Activated naive CD4-positive, alpha-beta T cell treated with anti-CD3 and anti-CD28 coated beads, Interleukin-2, amount 50 U/mL, for 24 hours (primary cell): ENCODE data around the gene MAP3K19.
"Not testable (repeated sequence)": the region's sequence is repeated elsewhere in the genome, so short reads cannot be mapped to it uniquely, and the experiment has no call there.

Experiments used
- H3K27ac Mint-ChIP-seq: one replicate; pipeline ENCODE4 v1.8.0; 2021; ENCODE audit warnings: mild to moderate bottlenecking, mixed read lengths
- H3K27me3 Mint-ChIP-seq: one replicate; pipeline ENCODE4 v1.8.0; 2021; ENCODE audit warnings: mixed read lengths
- H3K36me3 Mint-ChIP-seq: one replicate; pipeline ENCODE4 v1.8.0; 2021; ENCODE audit warnings: mixed read lengths
- H3K4me1 Mint-ChIP-seq: one replicate; pipeline ENCODE4 v1.8.0; 2021; ENCODE audit warnings: mixed read lengths
- H3K4me3 Mint-ChIP-seq: one replicate; pipeline ENCODE4 v1.8.0; 2021; ENCODE audit warnings: mild to moderate bottlenecking, mixed read lengths
- H3K9me3 Mint-ChIP-seq: one replicate; pipeline ENCODE4 v1.8.0; 2021; ENCODE audit warnings: mixed read lengths

MAP3K19 gene

GRCh38 chr2:135064149-135064548, 16.9 kb upstream of the MAP3K19 start:
- Mint-ChIP-seq H3K4me3 (peak overlapping the region; percentile 56), H3K36me3 (peaks cover 45% of the 10 kb centered on the region), H3K9me3 (no peaks in the 10 kb centered on the region), H3K27ac (peak overlapping the region; percentile 66), H3K27me3 (no peaks in the 10 kb centered on the region), H3K4me1 (peaks cover 72% of the 10 kb centered on the region)

DNA sequence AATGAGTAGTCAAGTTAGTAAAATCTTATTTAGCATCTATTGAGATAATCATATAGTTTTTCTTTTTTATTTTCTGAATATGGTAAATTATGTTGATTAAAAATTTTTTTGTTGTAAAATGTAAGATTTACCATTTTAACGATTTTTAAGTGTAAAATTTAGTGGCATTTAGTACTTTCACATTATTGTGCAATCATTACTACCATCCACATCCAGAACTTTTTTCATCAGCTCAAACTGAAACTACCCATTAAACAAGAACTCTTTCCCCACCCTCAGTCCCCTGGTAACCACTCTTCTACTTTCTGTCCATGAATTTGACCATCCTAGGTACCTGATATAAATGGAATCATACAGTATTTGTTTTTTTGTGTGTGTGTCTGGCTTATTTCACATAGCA, 16.0 kb upstream of the MAP3K19 start:
- Mint-ChIP-seq H3K36me3 (peaks cover 47% of the 10 kb centered on the region), H3K9me3 (no peaks in the 10 kb centered on the region), H3K4me3 (no peak overlapping the region), H3K27ac (no peak overlapping the region), H3K4me1 (peaks cover 74% of the 10 kb centered on the region), H3K27me3 (no peaks in the 10 kb centered on the region)

GRCh38 chr2:135059577-135059976, 12.3 kb upstream of the MAP3K19 start:
- H3K9me3 Mint-ChIP-seq = no peaks in the 10 kb centered on the region
- H3K4me1 Mint-ChIP-seq = peaks cover 81% of the 10 kb centered on the region
- H3K4me3 Mint-ChIP-seq = no peak overlapping the region
- peak overlapping the region; percentile 10 for H3K27ac Mint-ChIP-seq
- no peaks in the 10 kb centered on the region for H3K27me3 Mint-ChIP-seq
- peaks cover 48% of the 10 kb centered on the region for H3K36me3 Mint-ChIP-seq

DNA sequence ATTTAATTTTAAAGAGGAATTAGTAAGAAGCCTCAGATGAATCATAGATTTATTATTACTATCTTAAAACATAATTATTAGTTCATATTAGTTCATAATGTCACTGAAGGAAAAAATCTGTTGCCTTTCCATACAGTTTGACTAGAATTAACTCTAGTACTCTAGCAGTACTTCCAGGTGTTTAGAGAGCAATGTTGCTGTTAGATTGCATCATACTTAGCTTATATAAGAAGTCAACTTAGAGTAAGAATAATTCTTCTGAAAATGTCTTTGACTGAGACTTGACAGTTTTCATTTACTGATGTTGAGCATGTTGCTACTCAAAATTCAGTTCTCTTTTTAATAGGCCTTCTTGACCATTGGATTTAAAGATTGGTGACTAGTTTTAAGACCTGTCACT, 9.5 kb upstream of the MAP3K19 start:
- peak overlapping the region; percentile 69 for H3K4me3 Mint-ChIP-seq
- no peaks in the 10 kb centered on the region for H3K27me3 Mint-ChIP-seq
- peaks cover 72% of the 10 kb centered on the region for H3K4me1 Mint-ChIP-seq
- no peaks in the 10 kb centered on the region for H3K9me3 Mint-ChIP-seq
- H3K36me3 Mint-ChIP-seq = peaks cover 30% of the 10 kb centered on the region
- H3K27ac Mint-ChIP-seq = peak overlapping the region; percentile 95

- Mint-ChIP-seq H3K27ac (peak overlapping the region; percentile 80), H3K4me1 (peaks cover 74% of the 10 kb centered on the region), H3K9me3 (no peaks in the 10 kb centered on the region), H3K36me3 (peaks cover 25% of the 10 kb centered on the region), H3K4me3 (peak overlapping the region; percentile 99), H3K27me3 (no peaks in the 10 kb centered on the region)
Measured at GRCh38 chr2:135055182-135055786, 8.0 kb upstream of the MAP3K19 start.

- Mint-ChIP-seq H3K4me3 (peak overlapping the region; percentile 99), H3K27ac (peak overlapping the region; percentile 80), H3K36me3 (peaks cover 16% of the 10 kb centered on the region), H3K9me3 (no peaks in the 10 kb centered on the region), H3K27me3 (no peaks in the 10 kb centered on the region), H3K4me1 (peaks cover 63% of the 10 kb centered on the region)
Measured at GRCh38 chr2:135052997-135053474, 5.8 kb upstream of the MAP3K19 start.

GRCh38 chr2:135052042-135052876, 5.0 kb upstream of the MAP3K19 start, which contains the start of gene RAB3GAP1:
Gene RAB3GAP1, plus strand, starts transcription at chr2:135052292. Its CDS starts 16 bp downstream, at chr2:135052308.
- Mint-ChIP-seq H3K9me3 (no peaks in the 10 kb centered on the region), H3K4me3 (peak within 1 kb of the TSS; percentile 99), H3K36me3 (peaks cover 16% of the 10 kb centered on the region), H3K27ac (peak within 1 kb of the TSS; percentile 100), H3K4me1 (peaks cover 55% of the 10 kb centered on the region), H3K27me3 (no peaks in the 10 kb centered on the region)

DNA sequence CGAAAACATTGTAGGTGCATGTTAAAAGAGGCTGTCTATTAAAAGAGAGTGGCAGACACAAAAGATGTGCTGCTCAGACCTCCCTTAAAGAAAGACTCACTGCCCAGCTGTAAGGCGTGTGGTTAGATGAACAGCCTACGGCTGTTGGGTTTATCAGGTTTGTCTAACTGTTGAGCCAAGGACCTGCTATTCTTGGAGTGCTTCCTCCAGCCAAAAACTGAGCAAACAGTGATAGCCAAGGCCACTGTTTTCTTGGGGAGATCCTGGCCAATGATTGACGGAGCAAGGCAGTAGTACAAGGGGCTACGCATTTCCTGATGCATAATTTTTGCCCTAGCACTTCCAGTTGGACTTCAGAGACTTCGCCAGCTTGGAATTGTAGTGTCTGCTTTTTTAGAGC, 3.4 kb upstream of the MAP3K19 start:
- H3K27me3 Mint-ChIP-seq = no peaks in the 10 kb centered on the region
- H3K4me1 Mint-ChIP-seq = peaks cover 42% of the 10 kb centered on the region
- H3K36me3 Mint-ChIP-seq = peaks cover 7% of the 10 kb centered on the region
- no peaks in the 10 kb centered on the region for H3K9me3 Mint-ChIP-seq
- H3K27ac Mint-ChIP-seq = peak overlapping the region; percentile 80
- peak overlapping the region; percentile 74 for H3K4me3 Mint-ChIP-seq

DNA sequence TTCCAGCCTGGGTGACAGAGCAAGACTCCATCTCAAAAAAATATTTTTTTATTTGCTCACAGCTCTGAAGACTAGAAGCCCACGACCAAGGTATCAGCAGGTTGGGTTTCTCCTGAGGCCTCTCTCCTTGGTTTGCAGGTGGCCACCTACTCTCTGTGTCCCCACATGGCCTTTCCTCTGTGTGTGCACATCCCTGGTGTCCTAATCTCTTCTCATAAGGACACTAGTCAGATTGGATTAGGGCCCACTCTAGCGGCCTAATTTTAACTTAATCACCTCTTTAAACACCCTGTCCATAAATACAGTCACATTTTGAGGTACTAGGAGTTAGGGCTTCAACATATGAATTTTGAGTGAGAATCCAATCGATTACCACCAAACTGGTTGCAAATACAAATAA, 2.9 kb upstream of the MAP3K19 start:
- H3K4me1 Mint-ChIP-seq = peaks cover 39% of the 10 kb centered on the region
- H3K9me3 Mint-ChIP-seq = no peaks in the 10 kb centered on the region
- H3K27ac Mint-ChIP-seq = peak overlapping the region; percentile 51
- peaks cover 5% of the 10 kb centered on the region for H3K36me3 Mint-ChIP-seq
- H3K4me3 Mint-ChIP-seq = no peak overlapping the region
- no peaks in the 10 kb centered on the region for H3K27me3 Mint-ChIP-seq

DNA sequence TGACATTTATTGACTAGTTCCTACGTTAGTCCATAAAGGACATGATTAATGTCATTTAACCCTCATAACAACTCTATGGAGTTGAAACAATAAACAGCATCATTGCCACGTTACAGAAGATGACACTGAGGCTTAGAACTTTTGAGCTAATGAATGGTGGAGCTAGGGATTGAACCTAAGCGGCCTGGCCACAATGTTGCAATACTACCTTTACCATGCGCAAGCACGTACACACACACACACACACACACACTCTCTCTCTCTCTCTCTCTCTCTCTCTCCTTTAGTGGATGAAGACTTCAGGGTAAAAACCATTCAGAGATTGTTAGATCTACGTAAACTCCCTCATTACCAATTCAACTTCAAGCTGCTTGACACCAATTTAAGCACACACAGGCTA, 875 bp upstream of the MAP3K19 start:
- H3K36me3 Mint-ChIP-seq = no peaks in the 10 kb centered on the region
- no peaks in the 10 kb centered on the region for H3K9me3 Mint-ChIP-seq
- peaks cover 19% of the 10 kb centered on the region for H3K4me1 Mint-ChIP-seq
- no peaks in the 10 kb centered on the region for H3K27me3 Mint-ChIP-seq
- H3K27ac Mint-ChIP-seq = no peak overlapping the region
- peak overlapping the region; percentile 30 for H3K4me3 Mint-ChIP-seq

DNA sequence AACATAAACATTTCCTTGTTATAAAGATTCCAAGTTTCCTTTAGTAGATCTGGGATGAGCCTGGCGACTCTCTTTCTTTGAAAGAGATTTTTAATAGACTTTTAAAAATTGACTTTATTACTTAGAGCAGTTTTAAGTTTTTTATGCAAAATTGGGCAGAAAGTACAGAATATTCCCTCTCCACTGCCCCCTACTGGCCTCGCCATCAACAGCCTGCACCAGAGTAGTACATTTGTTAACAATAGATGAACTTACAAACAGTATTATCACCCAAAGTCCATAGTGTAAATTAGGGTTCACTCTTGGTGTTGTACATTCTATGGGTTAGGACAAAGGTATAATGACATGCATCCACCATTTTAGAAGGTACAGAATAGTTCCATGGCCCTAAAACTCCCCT, 3.9 kb downstream of the MAP3K19 start:
- Mint-ChIP-seq H3K9me3 (no peaks in the 10 kb centered on the region), H3K4me3 (no peak overlapping the region), H3K27me3 (no peaks in the 10 kb centered on the region), H3K27ac (no peak overlapping the region), H3K4me1 (no peaks in the 10 kb centered on the region), H3K36me3 (no peaks in the 10 kb centered on the region)

DNA sequence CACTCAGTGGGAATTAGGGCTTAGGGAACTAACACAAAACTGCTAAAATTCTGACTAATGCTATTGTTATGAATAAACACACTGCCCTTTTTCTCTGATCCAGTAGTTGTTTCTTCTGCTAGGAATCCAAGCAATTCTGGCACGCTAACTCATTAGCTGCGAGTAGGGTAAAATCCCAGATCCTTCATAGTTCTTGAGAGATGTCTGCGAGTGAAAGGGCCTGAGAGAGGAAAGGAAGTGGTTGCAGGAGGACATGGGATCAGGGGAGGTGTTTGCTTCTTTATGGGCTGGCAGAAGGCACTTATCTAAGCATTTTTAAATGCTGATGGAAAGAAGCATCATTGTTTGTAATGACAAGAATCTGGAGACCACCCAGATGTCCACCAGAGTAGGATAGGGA, 9.4 kb downstream of the MAP3K19 start:
- H3K4me1 Mint-ChIP-seq = no peaks in the 10 kb centered on the region
- no peaks in the 10 kb centered on the region for H3K9me3 Mint-ChIP-seq
- no peak overlapping the region for H3K27ac Mint-ChIP-seq
- no peaks in the 10 kb centered on the region for H3K36me3 Mint-ChIP-seq
- no peaks in the 10 kb centered on the region for H3K27me3 Mint-ChIP-seq
- H3K4me3 Mint-ChIP-seq = no peak overlapping the region

GRCh38 chr2:135033216-135033615, 14.0 kb downstream of the MAP3K19 start:
- H3K4me3 Mint-ChIP-seq, H3K4me1 Mint-ChIP-seq, H3K27ac Mint-ChIP-seq: not testable (repeated sequence)

DNA sequence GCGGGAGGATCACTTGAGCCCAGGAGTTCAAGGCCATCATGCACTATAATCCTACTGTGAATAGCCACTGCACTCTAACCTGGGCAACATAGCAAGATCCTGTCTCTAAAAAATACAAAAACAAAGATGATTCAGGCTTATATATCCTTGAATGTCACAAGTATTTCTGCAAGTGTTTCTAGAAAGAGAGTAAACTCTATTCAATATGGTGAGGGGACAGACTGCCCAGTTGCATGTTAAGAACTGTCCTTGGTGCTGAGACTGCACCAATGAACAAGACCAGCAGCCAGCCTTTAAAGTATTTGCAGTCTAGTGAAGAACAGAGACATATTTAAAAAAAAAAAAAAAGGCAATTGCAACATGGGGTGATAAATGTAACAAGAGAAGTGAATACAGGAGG, 16.4 kb downstream of the MAP3K19 start:
- no peak overlapping the region for H3K27ac Mint-ChIP-seq
- no peak overlapping the region for H3K4me3 Mint-ChIP-seq

More at GRCh38 chr2:135033216-135033615, 14.0 kb downstream of the MAP3K19 start:
- not testable (repeated sequence) for H3K27me3 Mint-ChIP-seq, H3K36me3 Mint-ChIP-seq, H3K9me3 Mint-ChIP-seq

GRCh38 chr2:135029481-135030134, 17.6 kb downstream of the MAP3K19 start:
- Mint-ChIP-seq H3K36me3 (no peaks in the 10 kb centered on the region), H3K4me3 (no peak overlapping the region), H3K9me3 (peaks cover 8% of the 10 kb centered on the region), H3K27ac (no peak overlapping the region), H3K4me1 (no peaks in the 10 kb centered on the region), H3K27me3 (peaks cover 3% of the 10 kb centered on the region)

More for the DNA sequence above, 16.4 kb downstream of the MAP3K19 start:
- Mint-ChIP-seq H3K27me3 (peaks cover 3% of the 10 kb centered on the region), H3K9me3 (peaks cover 8% of the 10 kb centered on the region), H3K4me1 (no peaks in the 10 kb centered on the region), H3K36me3 (no peaks in the 10 kb centered on the region)
